RWPE2 (cell line): Measurements from ENCODE around the gene NR5A2.

Experiments
- ATAC-seq: fragments of 200-7000 bp; cut with Tn5 transposase; 3 replicates; pipeline ENCODE4 v1.9.1; 2021; ENCODE audit warnings: low read depth
- DNase-seq: peaks from one replicate; pipeline ENCODE4 v3.0.0-alpha.2; 2020; ENCODE audit warnings: low spot score
- H3K27ac ChIP-seq: fragments of 450-650 bp; 2 replicates; pipeline ENCODE4 v1.5.1; 2017; ENCODE audit warnings: mild to moderate bottlenecking; ENCODE audit not compliant: poor library complexity, severe bottlenecking
- H3K27me3 ChIP-seq: fragments of 250-450 bp; sonication (Bioruptor Pico); 2 replicates; pipeline ENCODE4 v1.5.1; 2021; ENCODE audit warnings: mild to moderate bottlenecking, moderate library complexity; ENCODE audit not compliant: insufficient read depth, poor library complexity, severe bottlenecking
- H3K36me3 ChIP-seq: fragments of 250-450 bp; sonication (Bioruptor Pico); 2 replicates; pipeline ENCODE4 v1.5.1; 2020; ENCODE audit warnings: low read depth, mild to moderate bottlenecking, moderate library complexity
- H3K4me1 ChIP-seq: fragments of 250-450 bp; sonication (Bioruptor Pico); 2 replicates; pipeline ENCODE4 v1.5.1; 2021; ENCODE audit warnings: mild to moderate bottlenecking, moderate library complexity; ENCODE audit not compliant: insufficient read depth, poor library complexity, severe bottlenecking
- H3K4me3 ChIP-seq: fragments of 250-450 bp; sonication (Bioruptor Pico); 2 replicates; pipeline ENCODE4 v1.5.1; 2021; ENCODE audit warnings: mild to moderate bottlenecking, moderate library complexity; ENCODE audit not compliant: severe bottlenecking
- H3K9me3 ChIP-seq: fragments of 250-450 bp; sonication (Bioruptor Pico); 2 replicates; pipeline ENCODE4 v1.5.1; 2021; ENCODE audit warnings: mild to moderate bottlenecking, moderate library complexity; ENCODE audit not compliant: severe bottlenecking
- CTCF ChIP-seq: fragments of 450-650 bp; IDR thresholded peaks from one replicate; pipeline ENCODE4 v1.5.1; 2017; ENCODE audit warnings: mild to moderate bottlenecking, moderate library complexity; ENCODE audit not compliant: poor library complexity, severe bottlenecking

Gene NR5A2

GRCh38 chr1:200027264-200027823 is at the start of gene NR5A2:
Gene NR5A2, plus strand, starts transcription at chr1:200027710. Its CDS starts 138 bp downstream, at chr1:200027848.
- Histone ChIP-seq H3K27ac (no peak within 1 kb of the TSS), H3K4me1 (no peaks in the 10 kb centered on the region), H3K4me3 (no peak within 1 kb of the TSS), H3K27me3 (no peaks in the 10 kb centered on the region), H3K9me3 (no peaks in the 10 kb centered on the region), H3K36me3 (no peaks in the 10 kb centered on the region)
- no peak for ATAC-seq
- no peak for TF ChIP-seq CTCF
- DNase-seq = no peak

GRCh38 chr1:199978408-199978940 is 49.0 kb upstream of the NR5A2 start:
- no peak overlapping the region for H3K4me3 ChIP-seq
- no peaks in the 10 kb centered on the region for H3K36me3 ChIP-seq
- no peak overlapping the region for H3K27ac ChIP-seq
- DNase-seq = no peak
- ATAC-seq = no peak
- no peaks in the 10 kb centered on the region for H3K4me1 ChIP-seq
- TF ChIP-seq CTCF = no peak
- no peaks in the 10 kb centered on the region for H3K9me3 ChIP-seq
- no peaks in the 10 kb centered on the region for H3K27me3 ChIP-seq

GRCh38 chr1:199979071-199979470 is 48.4 kb upstream of the NR5A2 start:
- Histone ChIP-seq H3K4me3 (no peak overlapping the region), H3K4me1 (no peaks in the 10 kb centered on the region), H3K27me3 (no peaks in the 10 kb centered on the region), H3K36me3 (no peaks in the 10 kb centered on the region), H3K27ac (no peak overlapping the region), H3K9me3 (no peaks in the 10 kb centered on the region)
- no peak for TF ChIP-seq CTCF
- DNase-seq = no peak
- no peak for ATAC-seq

- ATAC-seq (no peak), DNase-seq (no peak)
- no peaks in the 10 kb centered on the region for H3K27me3 ChIP-seq
- no peaks in the 10 kb centered on the region for H3K4me1 ChIP-seq
- no peaks in the 10 kb centered on the region for H3K9me3 ChIP-seq
- no peak overlapping the region for H3K4me3 ChIP-seq
- TF ChIP-seq CTCF = no peak
- no peaks in the 10 kb centered on the region for H3K36me3 ChIP-seq
- no peak overlapping the region for H3K27ac ChIP-seq
Measured at GRCh38 chr1:199981584-199981983, 45.9 kb upstream of the NR5A2 start.

- ATAC-seq (no peak), DNase-seq (no peak)
- Histone ChIP-seq H3K4me1 (no peaks in the 10 kb centered on the region), H3K9me3 (no peaks in the 10 kb centered on the region), H3K27ac (no peak overlapping the region), H3K36me3 (no peaks in the 10 kb centered on the region), H3K27me3 (no peaks in the 10 kb centered on the region), H3K4me3 (no peak overlapping the region)
- TF ChIP-seq CTCF = no peak
Measured at GRCh38 chr1:199982606-199983005, 44.9 kb upstream of the NR5A2 start.
